ENCODE measurements around the gene KCTD17. TPM values are rescaled to one million over a fixed set of nuclear protein-coding genes. Genes with fewer than 3 reads are reported as not detected.

Gene KCTD17
- total and polyA plus RNA-seq, 2 of the 4 experiments (the other 2 are of a cell fraction), result 28.3 to 37.3 TPM

DNA sequence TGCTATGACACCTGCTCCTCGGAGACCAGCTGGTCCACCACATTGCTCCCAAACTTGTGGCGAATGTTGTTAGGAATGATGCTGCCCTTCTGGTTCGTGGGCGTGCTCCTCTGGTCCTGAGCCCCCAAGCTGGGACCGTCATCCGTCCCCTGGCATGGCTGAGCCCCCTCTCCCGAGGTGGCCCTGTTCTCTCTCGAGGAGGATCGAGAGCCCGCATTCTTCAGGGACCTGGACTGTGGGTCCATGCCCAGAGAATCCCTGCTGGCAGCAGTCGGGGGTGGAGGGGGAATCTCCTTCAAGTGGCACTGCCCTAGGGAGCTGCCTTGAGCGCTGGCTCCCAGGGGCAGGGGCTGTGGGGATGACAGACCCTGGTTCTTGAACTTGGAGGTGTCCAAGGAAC lies 49.7 kb upstream of the KCTD17 start:
- CTCF ChIA-PET, result no interaction called here
- dilution Hi-C loops (cut with HindIII; ENCODE audit: low sequenced_read_pairs, unreplicated experiment), result no loop called here
- POLR2A ChIA-PET (ENCODE audit: unreplicated experiment), result no interaction called here

More for the DNA sequence above, 49.7 kb upstream of the KCTD17 start:
- no TSS peak for BruUV-seq (replicated peaks)
- H3K4me3 ChIP-seq (ENCODE audit: insufficient read depth, low read depth, low read length), result no peak overlapping the region
- H2AK9ac ChIP-seq (replicated peaks; ENCODE audit: low read depth, low read length, poor library complexity), result no peak overlapping the region
- H3K79me1 ChIP-seq (ENCODE audit: low read depth in 1 of 2, low read length in 2 of 2), result no peaks in the 10 kb centered on the region
- H2AFZ ChIP-seq (replicated peaks; ENCODE audit: low read length, poor library complexity), result no peak overlapping the region
- H3K4me1 ChIP-seq (ENCODE audit: control insufficient read depth, insufficient read depth, low read length), result no peaks in the 10 kb centered on the region
- H3K9me3 ChIP-seq (ENCODE audit: control insufficient read depth, insufficient read depth, low read length), result peaks cover 7% of the 10 kb centered on the region
- no peak overlapping the region for H3K18ac ChIP-seq (ENCODE audit: low read depth, low read length)
- H3K9me1 ChIP-seq (ENCODE audit: insufficient read depth, low read length), result no peaks in the 10 kb centered on the region
- H3K27ac ChIP-seq (ENCODE audit: insufficient read depth, low read length), result no peak overlapping the region
- no peak overlapping the region for H4K91ac ChIP-seq (ENCODE audit: insufficient read depth, low read depth, low read length)
- TF ChIP-seq CEBPB (IDR thresholded peaks at IDR 0.05; ENCODE audit: low read depth, low read length) (no peak), MAFK (IDR thresholded peaks at IDR 0.05; ENCODE audit: low read depth, low read length) (no peak), CHD1 (IDR thresholded peaks at IDR 0.05; ENCODE audit: low read depth, low read length) (no peak), POLR2A (IDR thresholded peaks at IDR 0.05; ENCODE audit: low read depth, low read length) (no peak), MXI1 (IDR thresholded peaks at IDR 0.05; ENCODE audit: borderline replicate concordance, low read depth, low read length) (no peak), RFX5 (IDR thresholded peaks at IDR 0.05; ENCODE audit: low read depth, low read length) (no peak), FOS (IDR thresholded peaks at IDR 0.05; ENCODE audit: low read depth, low read length) (no peak), NFE2L2 (IDR thresholded peaks at IDR 0.05; ENCODE audit: low read depth, low read length) (no peak), RCOR1 (IDR thresholded peaks at IDR 0.05; ENCODE audit: insufficient replicate concordance, low read length) (no peak)
- TF ChIP-seq, protein P1, sequence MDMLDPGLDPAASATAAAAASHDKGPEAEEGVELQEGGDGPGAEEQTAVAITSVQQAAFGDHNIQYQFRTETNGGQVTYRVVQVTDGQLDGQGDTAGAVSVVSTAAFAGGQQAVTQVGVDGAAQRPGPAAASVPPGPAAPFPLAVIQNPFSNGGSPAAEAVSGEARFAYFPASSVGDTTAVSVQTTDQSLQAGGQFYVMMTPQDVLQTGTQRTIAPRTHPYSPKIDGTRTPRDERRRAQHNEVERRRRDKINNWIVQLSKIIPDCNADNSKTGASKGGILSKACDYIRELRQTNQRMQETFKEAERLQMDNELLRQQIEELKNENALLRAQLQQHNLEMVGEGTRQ (IDR thresholded peaks at IDR 0.05; ENCODE audit: low read depth, low read length), result no peak
- TF ChIP-seq, protein P2, sequence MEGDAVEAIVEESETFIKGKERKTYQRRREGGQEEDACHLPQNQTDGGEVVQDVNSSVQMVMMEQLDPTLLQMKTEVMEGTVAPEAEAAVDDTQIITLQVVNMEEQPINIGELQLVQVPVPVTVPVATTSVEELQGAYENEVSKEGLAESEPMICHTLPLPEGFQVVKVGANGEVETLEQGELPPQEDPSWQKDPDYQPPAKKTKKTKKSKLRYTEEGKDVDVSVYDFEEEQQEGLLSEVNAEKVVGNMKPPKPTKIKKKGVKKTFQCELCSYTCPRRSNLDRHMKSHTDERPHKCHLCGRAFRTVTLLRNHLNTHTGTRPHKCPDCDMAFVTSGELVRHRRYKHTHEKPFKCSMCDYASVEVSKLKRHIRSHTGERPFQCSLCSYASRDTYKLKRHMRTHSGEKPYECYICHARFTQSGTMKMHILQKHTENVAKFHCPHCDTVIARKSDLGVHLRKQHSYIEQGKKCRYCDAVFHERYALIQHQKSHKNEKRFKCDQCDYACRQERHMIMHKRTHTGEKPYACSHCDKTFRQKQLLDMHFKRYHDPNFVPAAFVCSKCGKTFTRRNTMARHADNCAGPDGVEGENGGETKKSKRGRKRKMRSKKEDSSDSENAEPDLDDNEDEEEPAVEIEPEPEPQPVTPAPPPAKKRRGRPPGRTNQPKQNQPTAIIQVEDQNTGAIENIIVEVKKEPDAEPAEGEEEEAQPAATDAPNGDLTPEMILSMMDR (conservative IDR thresholded peaks at IDR 0.05; ENCODE audit: low read depth, low read length), result no peak
- TF ChIP-seq, protein P3, sequence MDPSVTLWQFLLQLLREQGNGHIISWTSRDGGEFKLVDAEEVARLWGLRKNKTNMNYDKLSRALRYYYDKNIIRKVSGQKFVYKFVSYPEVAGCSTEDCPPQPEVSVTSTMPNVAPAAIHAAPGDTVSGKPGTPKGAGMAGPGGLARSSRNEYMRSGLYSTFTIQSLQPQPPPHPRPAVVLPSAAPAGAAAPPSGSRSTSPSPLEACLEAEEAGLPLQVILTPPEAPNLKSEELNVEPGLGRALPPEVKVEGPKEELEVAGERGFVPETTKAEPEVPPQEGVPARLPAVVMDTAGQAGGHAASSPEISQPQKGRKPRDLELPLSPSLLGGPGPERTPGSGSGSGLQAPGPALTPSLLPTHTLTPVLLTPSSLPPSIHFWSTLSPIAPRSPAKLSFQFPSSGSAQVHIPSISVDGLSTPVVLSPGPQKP (IDR thresholded peaks at IDR 0.05; ENCODE audit: borderline replicate concordance, low read depth, low read length), result no peak
- 50% methylated on average over 6 of the region's 12 CpGs; no CpG with 5 or more reads in 1 of the 2 experiments for WGBS, 2 experiments (ENCODE audit: extremely low coverage in 2 of 2, insufficient read length in 1 of 2)
- H3K56ac ChIP-seq (ENCODE audit: extremely low read depth, insufficient read depth, low read length), result no peak overlapping the region
- no peak overlapping the region for H2AK5ac ChIP-seq (ENCODE audit: low read depth, low read length)
- no peak for DNase-seq
- in situ Hi-C loops (cut with MboI; ENCODE audit: low sequenced_read_pairs) (no loop called here), intact Hi-C loops (cut with micrococcal nuclease) (no loop called here)
- H3K27me3 ChIP-seq (ENCODE audit: control insufficient read depth, insufficient read depth, low read length), result peaks cover 51% of the 10 kb centered on the region
- H4K20me1 ChIP-seq (ENCODE audit: insufficient read depth, low read length), result no peaks in the 10 kb centered on the region; the same call in 1 of the 2 replicates
- no peak overlapping the region for H2BK20ac ChIP-seq (ENCODE audit: low read depth, low read length)
- no peak overlapping the region for H2BK5ac ChIP-seq (ENCODE audit: low read depth, low read length, poor library complexity, severe bottlenecking)
- H4K5ac ChIP-seq (ENCODE audit: low read depth, low read length), result no peak overlapping the region
- no peaks in the 10 kb centered on the region for H3K36me3 ChIP-seq (ENCODE audit: control insufficient read depth, insufficient read depth, low read length)
- H4K8ac ChIP-seq (ENCODE audit: low read depth in 2 of 2, low read length in 2 of 2), result no peak overlapping the region
- no peak overlapping the region for H3K9ac ChIP-seq (ENCODE audit: low read depth, low read length)
- no peak overlapping the region for H3K14ac ChIP-seq (replicated peaks; ENCODE audit: low read depth, low read length)
- no peak overlapping the region for H3K23ac ChIP-seq (ENCODE audit: low read depth, low read length)
- no peak overlapping the region for H3K4me2 ChIP-seq (ENCODE audit: low read depth, low read length)
- ATAC-seq (ENCODE audit: low read depth), result no peak
- no peak overlapping the region for H3K4ac ChIP-seq (ENCODE audit: low read depth, low read length)
- H2BK120ac ChIP-seq (ENCODE audit: low read depth, low read length), result no peak overlapping the region
- H2BK15ac ChIP-seq (ENCODE audit: low read depth, low read length), result no peak overlapping the region

All from IMR-90 (cell line).